Measurements from ENCODE around the gene VANGL1. TPM values are rescaled to one million over a fixed set of nuclear protein-coding genes. Genes with fewer than 3 reads are reported as not detected.

The VANGL1 gene
- total RNA-seq, 1 experiment from 2014 or later = 13.6 TPM

DNA sequence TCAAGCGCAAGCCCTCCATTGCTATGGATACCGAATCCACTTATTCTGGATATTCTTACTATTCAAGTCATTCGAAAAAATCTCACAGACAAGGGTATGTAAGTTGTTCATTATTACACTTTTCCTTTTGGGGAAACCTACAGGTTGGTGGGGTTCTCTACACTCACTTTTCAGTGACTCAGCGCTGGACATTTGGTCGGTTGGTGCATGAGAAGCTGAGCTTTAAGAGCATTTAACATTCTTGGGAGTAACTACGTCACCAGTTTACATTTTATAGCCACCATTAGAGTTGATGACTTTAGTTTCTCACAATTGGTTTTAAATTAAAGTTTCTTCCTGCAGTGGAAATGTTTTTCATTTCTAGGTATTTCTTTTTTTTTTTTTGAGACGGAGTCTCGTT lies 9.6 kb downstream of the VANGL1 start:
- peaks cover 5% of the 10 kb centered on the region for H3K79me1 ChIP-seq (ENCODE audit: insufficient read depth, low read depth, low read length, poor library complexity, severe bottlenecking)
- no peak overlapping the region for H3K27ac ChIP-seq (ENCODE audit: insufficient read length, low read depth, low read length)
- peaks cover 24% of the 10 kb centered on the region; the same call in 1 of the 2 replicates for H3K4me1 ChIP-seq (ENCODE audit: insufficient read depth, low read length)
- Mint-ChIP-seq H3K9me3 (no peaks in the 10 kb centered on the region), H3K27me3 (ENCODE audit: low read depth) (no peaks in the 10 kb centered on the region), H3K4me1 (peaks cover 22 to 36% of the 10 kb centered on the region in 2 experiments), H3K4me3 (no peak overlapping the region), H3K27ac (no peak overlapping the region), H3K36me3 (ENCODE audit: insufficient read depth in 1 of 3, low read depth in 3 of 3) (peaks cover 3 to 22% (median 17%) of the 10 kb centered on the region in 3 experiments; a peak in 6 of 7 replicates)
- H2AK5ac ChIP-seq (ENCODE audit: insufficient read length, low read length) = no peak overlapping the region
- H3K4me2 ChIP-seq (ENCODE audit: insufficient read depth, insufficient read length, low read length) = no peak overlapping the region
- no peaks in the 10 kb centered on the region for H3K27me3 ChIP-seq (ENCODE audit: insufficient read depth, low read length)
- H3K4ac ChIP-seq (ENCODE audit: low read depth, low read length) = no peak overlapping the region
- no peaks in the 10 kb centered on the region for H3K9me3 ChIP-seq (ENCODE audit: control insufficient read depth, low read depth, low read length)
- no CpG with 5 or more reads among the region's 8 CpGs for WGBS (ENCODE audit: extremely low coverage, insufficient read length, low lambda C conversion rate)
- H4K91ac ChIP-seq (ENCODE audit: insufficient read length, low read depth, low read length) = no peak overlapping the region
- no peaks in the 10 kb centered on the region for H4K20me1 ChIP-seq (ENCODE audit: control insufficient read depth, insufficient read depth, insufficient read length)
- no peak overlapping the region for H3K23ac ChIP-seq (ENCODE audit: insufficient read length, low read depth, low read length)
- H3K14ac ChIP-seq (ENCODE audit: insufficient read depth, low read length) = no peak overlapping the region
- no peak overlapping the region for H2BK12ac ChIP-seq (ENCODE audit: insufficient read length, low read depth, low read length)
- H2BK15ac ChIP-seq (ENCODE audit: low read depth, low read length) = no peak overlapping the region
- H2BK120ac ChIP-seq (ENCODE audit: low read depth, low read length, poor library complexity, severe bottlenecking) = no peak overlapping the region
- no peak for DNase-seq
- H3K9ac ChIP-seq (ENCODE audit: extremely low read depth, insufficient read length, low read length) = no peak overlapping the region
- H3K79me2 ChIP-seq (ENCODE audit: insufficient read depth, low read length) = 0 out of 2 replicates have a peak, but pooled peaks cover 4% of the 10 kb centered on the region
- no peak overlapping the region for H2BK5ac ChIP-seq (ENCODE audit: insufficient read length, low read length)
- H2BK20ac ChIP-seq (ENCODE audit: low read depth, low read length, poor library complexity, severe bottlenecking) = no peak overlapping the region
- H3K56ac ChIP-seq (ENCODE audit: insufficient read length, low read depth, low read length) = no peak overlapping the region
- no peak overlapping the region for H4K5ac ChIP-seq (ENCODE audit: insufficient read length, low read depth, low read length)
- H3K18ac ChIP-seq (ENCODE audit: insufficient read length, low read depth, low read length) = no peak overlapping the region
- no peak for TF ChIP-seq CTCF (conservative IDR thresholded peaks at IDR 0.05)
- H3K23me2 ChIP-seq (ENCODE audit: insufficient read length, low read depth, low read length, poor library complexity, severe bottlenecking) = no peaks in the 10 kb centered on the region
- H3T11ph ChIP-seq (ENCODE audit: low read length) = no peak overlapping the region
- H4K8ac ChIP-seq (replicated peaks; ENCODE audit: insufficient read length, low read depth, low read length) = no peak overlapping the region
- no peak overlapping the region for H2AFZ ChIP-seq (ENCODE audit: low read length)

Data from H9 (cell line).